HG03439 (cell line): ENCODE data around the gene ESF1.

Experiments
- ATAC-seq: cut with Tn5 transposase; IDR thresholded peaks from one replicate; pipeline ENCODE4 v1.9.1; 2021; ENCODE audit warnings: mild to moderate bottlenecking, moderate library complexity; ENCODE audit not compliant: unreplicated experiment

ESF1 gene

GRCh38 chr20:13784893-13785715 is at the start of gene ESF1, which contains the start of gene NDUFAF5:
ESF1 (minus strand) TSS chr20:13784919; CDS start chr20:13783140, 1,779 bp downstream.
NDUFAF5 (plus strand) TSS chr20:13785028; CDS start chr20:13785069, 41 bp downstream.
- ATAC-seq: peak; percentile 96

- no peak for ATAC-seq
Observed at GRCh38 chr20:13831476-13831875, 46.8 kb upstream of the ESF1 start.

GRCh38 chr20:13825465-13825864 is 40.7 kb upstream of the ESF1 start:
- ATAC-seq: no peak

- no peak for ATAC-seq
Observed at GRCh38 chr20:13824459-13824858, 39.7 kb upstream of the ESF1 start.

- no peak for ATAC-seq
Observed at GRCh38 chr20:13822459-13822858, 37.7 kb upstream of the ESF1 start.

GRCh38 chr20:13821876-13822275 is 37.2 kb upstream of the ESF1 start:
- no peak for ATAC-seq

GRCh38 chr20:13819885-13820645 is 35.3 kb upstream of the ESF1 start:
- ATAC-seq: no peak

- ATAC-seq: no peak
Observed at GRCh38 chr20:13817342-13817741, 32.6 kb upstream of the ESF1 start.

- no peak for ATAC-seq
Observed at GRCh38 chr20:13816757-13817156, 32.0 kb upstream of the ESF1 start.

GRCh38 chr20:13814672-13815071 is 30.0 kb upstream of the ESF1 start:
- ATAC-seq: no peak

- no peak for ATAC-seq
Observed at GRCh38 chr20:13813910-13814309, 29.2 kb upstream of the ESF1 start.

GRCh38 chr20:13810446-13810845 is 25.7 kb upstream of the ESF1 start:
- ATAC-seq: no peak

GRCh38 chr20:13809855-13810254 is 25.1 kb upstream of the ESF1 start:
- ATAC-seq: no peak

GRCh38 chr20:13809373-13809772 is 24.7 kb upstream of the ESF1 start:
- ATAC-seq: no peak

GRCh38 chr20:13800728-13801134 is 16.0 kb upstream of the ESF1 start:
- ATAC-seq: no peak

GRCh38 chr20:13799974-13800373 is 15.3 kb upstream of the ESF1 start:
- no peak for ATAC-seq

- no peak for ATAC-seq
Observed at GRCh38 chr20:13799040-13799439, 14.3 kb upstream of the ESF1 start.

GRCh38 chr20:13794667-13795066 is 9.9 kb upstream of the ESF1 start:
- ATAC-seq: no peak

GRCh38 chr20:13793001-13793400 is 8.3 kb upstream of the ESF1 start:
- ATAC-seq: no peak

- no peak for ATAC-seq
Observed at GRCh38 chr20:13791540-13792459, 7.1 kb upstream of the ESF1 start.

- ATAC-seq: no peak
Observed at GRCh38 chr20:13790708-13791107, 6.0 kb upstream of the ESF1 start.
